Right kidney (tissue), 1 donor: Measurements from ENCODE around the gene EME2.
A peak's percentile ranks its signal among the peaks of the same experiment; 100 is the strongest.
"Not testable (repeated sequence)": the region's sequence is repeated elsewhere in the genome, so short reads cannot be mapped to it uniquely, and the experiment has no call there.

Source experiments
- DNase-seq: peaks from one replicate; pipeline ENCODE4 v3.0.0-alpha.2; 2016

The EME2 gene

GRCh38 chr16:1791256-1791942, 18.8 kb downstream of the EME2 start:
- DNase-seq = no peak

DNA sequence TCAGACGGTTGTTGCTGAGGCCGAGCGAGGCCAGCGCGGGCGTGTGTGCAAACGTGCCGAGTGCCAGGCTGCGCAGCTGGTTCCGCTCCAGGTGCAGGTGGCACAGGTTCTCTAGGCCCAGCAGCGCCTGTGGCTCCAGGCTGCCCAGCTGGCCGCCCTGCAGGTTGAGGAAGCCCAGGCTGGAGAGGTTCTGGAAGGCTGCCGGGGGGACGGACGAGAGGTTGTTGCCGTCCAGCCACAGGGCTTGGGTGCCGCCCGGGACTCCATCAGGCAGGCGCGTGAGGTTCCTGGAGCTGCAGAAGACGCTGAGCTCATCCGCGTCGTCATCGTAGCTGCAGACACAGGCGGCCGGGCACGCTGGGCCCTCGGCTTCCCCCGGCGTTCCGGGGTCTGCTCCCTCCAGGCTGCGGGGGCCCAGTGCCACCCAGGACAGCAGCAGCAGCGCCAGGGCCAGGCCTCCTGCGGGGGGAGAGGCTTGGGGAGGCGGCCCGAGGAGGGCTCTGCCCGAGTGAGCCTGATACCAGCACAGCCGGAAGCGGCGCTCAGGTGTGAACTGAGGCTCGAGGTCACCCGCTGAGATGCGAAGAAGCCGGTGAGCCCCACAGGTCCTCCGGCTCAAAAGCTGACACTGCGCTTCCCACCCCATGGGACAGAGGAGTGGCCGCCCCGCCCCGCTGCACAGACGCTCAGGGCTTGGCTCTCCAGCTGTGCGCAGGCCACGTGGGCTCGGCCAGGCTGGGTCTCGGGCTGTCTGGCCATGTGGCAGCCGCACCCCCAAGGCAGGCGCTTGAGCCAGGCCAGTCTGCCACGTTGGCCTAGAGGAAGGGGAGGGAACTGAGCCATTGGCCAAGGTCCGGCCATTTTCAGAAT, 19.6 kb downstream of the EME2 start:
- DNase-seq = no peak

DNA sequence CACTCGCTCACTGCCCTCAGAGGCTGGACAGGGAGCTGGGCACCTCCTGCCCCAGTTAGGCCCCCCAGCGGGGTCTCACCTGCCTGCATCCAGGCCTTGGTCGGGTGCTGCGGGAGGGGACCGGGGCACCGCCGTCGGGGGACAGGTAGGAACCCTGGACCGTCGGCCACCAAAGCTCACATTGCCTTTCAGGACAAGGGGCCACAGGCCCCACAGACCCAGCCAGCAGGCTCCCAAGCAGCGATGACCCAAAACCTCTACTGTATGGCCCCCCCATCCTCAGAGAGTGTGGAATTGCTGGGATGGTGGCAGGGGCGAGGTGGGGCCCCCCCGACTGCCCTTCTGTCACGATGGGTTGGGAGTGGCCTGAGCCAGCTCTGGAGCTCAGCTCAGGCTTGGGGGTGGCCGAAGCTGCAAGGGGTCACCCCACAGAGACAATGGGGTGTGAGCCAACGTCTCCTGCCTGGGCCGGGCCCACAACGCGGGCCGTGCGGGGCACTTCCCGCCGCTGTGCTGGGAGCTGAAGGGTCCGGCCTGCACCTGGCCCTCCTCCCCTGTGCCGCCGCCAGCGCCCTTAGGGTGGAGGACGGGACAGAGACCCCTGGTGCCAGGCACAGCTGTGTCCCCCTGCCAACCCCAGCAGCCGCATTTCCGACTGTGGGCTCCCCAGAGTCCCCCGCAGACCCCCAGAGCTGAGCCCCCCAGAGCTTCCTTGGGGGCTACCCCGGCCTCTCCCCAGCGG, 20.4 kb downstream of the EME2 start:
- DNase-seq = no peak

GRCh38 chr16:1793578-1794220, 21.1 kb downstream of the EME2 start, which contains the start of gene IGFALS:
IGFALS (minus strand) TSS chr16:1793705; CDS start chr16:1793652, 53 bp downstream.
- no peak for DNase-seq

GRCh38 chr16:1794221-1794871, 21.7 kb downstream of the EME2 start:
- no peak for DNase-seq

DNA sequence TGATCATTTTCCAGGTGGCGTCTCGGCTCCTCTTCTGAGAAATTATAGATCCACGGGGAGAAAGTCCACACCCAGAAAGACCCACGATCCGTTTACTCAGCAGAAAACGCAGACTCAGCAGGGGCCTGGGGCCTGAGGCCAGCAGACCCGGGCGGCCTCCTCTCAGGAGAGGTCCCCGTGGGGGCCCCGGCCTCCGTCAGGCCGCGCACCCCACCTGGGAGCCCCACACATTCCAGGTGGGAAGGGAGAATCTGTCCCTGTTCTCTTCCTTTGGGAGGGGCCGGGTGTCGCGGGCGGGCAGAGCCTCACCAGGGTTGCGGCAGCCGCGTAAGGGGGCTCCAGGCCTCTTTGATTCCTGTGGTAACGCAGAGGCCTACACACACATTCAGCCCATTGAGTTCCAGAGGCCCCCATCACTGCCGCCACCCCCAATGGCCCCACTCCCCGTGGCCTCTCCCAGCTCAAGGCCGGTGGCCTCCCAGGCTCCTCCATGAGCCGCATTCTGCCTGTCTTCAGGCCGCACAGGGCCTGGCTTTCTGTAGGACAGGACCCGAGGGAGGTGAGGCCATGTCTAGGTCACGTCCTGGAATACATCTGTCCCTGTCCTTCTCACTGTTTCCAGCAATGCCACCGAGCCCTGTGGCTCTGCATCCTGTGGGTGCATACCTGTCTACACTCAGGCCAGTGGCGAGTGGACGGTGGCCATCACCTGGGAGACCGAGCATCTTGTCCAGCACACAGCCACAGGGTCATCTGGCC, 22.5 kb downstream of the EME2 start:
- DNase-seq = no peak

DNA sequence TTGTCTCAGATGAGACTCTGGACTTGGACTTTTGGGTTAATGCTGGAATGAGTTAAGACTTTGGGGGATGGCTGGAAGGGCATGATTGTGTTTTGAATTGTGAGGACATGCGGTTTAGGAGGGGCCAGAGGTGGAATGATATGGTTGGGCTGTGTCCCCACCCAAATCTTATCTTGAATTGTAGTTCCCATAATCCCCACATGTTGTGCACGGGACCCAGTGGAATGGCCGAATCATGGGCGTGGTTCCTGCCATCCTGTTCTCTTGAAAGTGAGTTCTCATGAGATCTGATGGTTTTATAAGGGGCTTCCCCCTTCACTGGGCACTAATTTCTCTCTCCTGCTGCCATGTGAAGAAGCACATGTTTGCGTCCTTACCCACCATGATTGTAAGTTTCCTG, 26.7 kb downstream of the EME2 start:
- not testable (repeated sequence) for DNase-seq

DNA sequence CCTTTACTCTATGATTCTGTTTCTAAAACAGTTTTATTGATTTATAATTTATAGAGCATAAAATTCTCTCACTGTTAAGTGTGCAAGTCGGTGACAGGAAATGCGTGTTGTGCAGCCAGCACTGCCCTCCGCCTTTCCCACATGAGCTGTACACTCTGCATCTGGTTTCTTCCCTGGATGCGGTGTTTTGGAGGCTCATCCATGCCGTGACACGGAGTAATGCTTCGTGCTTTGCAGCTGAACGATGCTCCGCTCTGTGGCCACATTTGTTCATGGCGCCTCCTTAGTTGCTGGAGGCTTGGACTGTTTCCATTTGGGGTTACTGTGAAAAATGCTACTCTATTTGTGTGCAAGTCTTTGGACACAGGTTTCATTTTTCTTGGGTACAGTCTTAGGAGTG, 28.1 kb downstream of the EME2 start:
- no peak for DNase-seq

DNA sequence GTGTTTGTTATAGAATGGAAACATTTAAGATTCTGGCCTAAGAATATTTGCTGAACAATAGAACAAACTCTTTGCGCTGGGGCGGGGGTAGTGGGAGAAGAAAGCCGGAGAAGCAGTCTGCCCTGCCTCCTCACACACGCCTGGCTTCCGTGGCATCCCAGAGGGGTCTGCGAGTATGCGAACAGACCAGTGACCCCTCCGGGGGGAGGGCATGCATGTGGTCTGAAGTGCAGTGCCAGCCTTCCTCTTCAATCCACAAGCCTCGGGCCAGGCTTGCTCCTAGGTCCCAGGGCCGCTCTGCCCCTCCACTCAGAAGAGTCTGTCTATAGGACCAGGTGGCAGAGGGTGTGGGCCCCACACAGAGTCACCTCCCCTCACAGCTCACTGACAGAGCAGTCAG, 35.0 kb downstream of the EME2 start:
- no peak for DNase-seq

GRCh38 chr16:1808691-1809090, 36.1 kb downstream of the EME2 start:
- DNase-seq = no peak

- no peak for DNase-seq
Observed at GRCh38 chr16:1809281-1809801, 36.7 kb downstream of the EME2 start.

DNA sequence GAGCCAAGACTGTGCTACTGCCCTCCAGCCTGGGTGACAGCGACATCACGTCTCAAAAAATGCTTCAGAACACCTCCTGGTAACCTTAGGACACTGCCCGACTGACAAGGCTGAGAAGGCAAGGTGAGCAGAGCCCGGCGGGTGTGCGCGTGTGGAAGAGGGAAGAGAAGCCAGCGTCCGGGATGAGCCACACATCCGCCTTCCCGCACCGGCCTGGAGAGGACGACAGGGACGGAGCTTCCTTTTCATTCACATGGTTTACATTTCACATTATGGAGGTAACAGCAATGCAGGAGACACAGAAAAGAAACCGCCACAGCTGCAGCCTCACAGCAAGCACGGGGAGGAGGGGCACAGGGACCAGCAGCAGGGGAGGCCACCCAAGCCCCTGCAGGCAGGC, 37.5 kb downstream of the EME2 start:
- DNase-seq = no peak

GRCh38 chr16:1810536-1810935, 37.9 kb downstream of the EME2 start:
- DNase-seq = no peak

GRCh38 chr16:1812732-1813163, 40.1 kb downstream of the EME2 start:
- DNase-seq = peak; percentile 22

DNA sequence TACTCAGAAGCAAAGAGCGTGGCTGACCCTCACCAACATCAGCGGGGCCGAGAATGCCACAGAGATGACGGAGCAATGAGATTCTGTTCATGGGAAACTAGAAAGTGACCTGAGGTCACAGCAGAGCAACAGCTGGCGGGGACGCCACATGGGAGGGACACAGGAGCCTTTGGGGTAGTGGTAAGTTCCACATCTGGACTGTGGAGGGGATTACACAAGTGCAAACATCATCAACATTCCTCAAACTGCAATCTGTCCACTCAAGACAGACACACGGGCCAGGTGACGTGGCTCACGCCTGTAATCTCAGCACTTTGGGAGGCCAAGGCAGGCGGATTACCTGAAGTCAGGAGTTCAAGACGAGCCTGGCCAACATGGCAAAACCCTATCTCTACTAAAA, 42.9 kb downstream of the EME2 start:
- no peak for DNase-seq

- DNase-seq = no peak
Observed at GRCh38 chr16:1816396-1817275, 44.0 kb downstream of the EME2 start.

DNA sequence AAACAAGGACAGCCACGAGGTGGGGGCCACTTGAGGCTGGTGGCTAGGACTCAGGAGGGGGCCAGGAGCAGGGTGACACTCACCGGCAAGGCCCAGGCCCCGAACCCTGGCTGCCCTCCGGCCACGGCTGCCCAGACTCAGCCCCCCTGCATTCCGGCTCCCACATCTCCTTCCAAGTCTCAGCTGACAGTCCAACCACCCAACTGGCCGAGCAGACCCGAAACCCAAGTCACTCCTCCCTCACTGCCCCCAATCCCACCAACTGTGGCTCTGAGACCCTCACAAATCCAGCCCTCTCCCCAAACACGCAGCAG, 44.6 kb downstream of the EME2 start:
- no peak for DNase-seq

- DNase-seq = no peak
Observed at GRCh38 chr16:1817716-1818115, 45.1 kb downstream of the EME2 start.

DNA sequence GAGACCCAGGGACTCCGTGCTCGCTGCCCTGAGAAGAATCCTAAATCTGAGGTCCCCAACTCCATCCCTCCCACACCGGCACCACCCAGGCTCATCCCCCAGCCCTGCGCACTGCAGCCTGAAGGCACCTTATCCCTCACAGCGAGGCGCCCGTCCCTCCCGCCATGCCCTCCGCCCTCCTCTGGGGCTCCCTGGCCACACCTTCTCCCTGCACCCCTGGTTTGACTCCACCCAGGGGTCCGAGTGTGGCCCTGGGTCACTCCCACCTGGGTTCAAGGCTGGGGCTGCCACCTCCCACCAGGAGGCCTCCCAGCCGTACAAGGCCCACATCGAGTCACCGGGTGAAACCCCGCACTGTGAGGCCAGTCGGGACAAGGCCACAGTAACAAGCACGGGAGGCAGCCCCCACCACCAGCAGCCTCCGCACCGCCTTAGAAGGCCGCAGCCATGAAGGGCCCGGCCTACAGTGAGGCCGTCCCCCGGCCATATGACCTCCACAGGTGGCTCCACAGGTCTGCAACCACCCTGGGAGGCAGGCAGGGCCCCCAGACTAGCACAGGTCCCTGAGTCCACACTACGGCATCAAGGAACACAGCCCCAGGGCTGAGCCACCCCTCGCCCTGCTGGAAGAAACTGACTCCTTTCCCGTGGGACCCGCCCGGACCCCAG, 45.7 kb downstream of the EME2 start:
- no peak for DNase-seq
